Ovary (tissue), 9 donors: Measurements from ENCODE around the gene UQCR11. TPM values are rescaled to one million over a fixed set of nuclear protein-coding genes. Genes with fewer than 3 reads are reported as not detected.

Experiments used
- DNase-seq, 5 donors: peaks; one replicate each; pipeline ENCODE4 v3.0.0-alpha.2; 2019 to 2020
- H3K27ac ChIP-seq, 2 donors: fragments of 200-600 bp; one replicate each; pipeline versions ENCODE4 v1.5.1 to v1.8.0; 2019 to 2022
- H3K27me3 ChIP-seq: fragments of 200-600 bp; one replicate; pipeline ENCODE4 v1.8.0; 2022
- H3K36me3 ChIP-seq: fragments of 200-600 bp; sonication (generic); one replicate; pipeline ENCODE4 v1.5.1; 2019
- H3K4me1 ChIP-seq: one replicate; pipeline ENCODE4 v1.8.1; 2013; ENCODE audit warnings: mild to moderate bottlenecking, moderate library complexity; ENCODE audit not compliant: insufficient read depth
- H3K4me3 ChIP-seq: fragments of 200-600 bp; sonication (generic); one replicate; pipeline ENCODE4 v1.5.1; 2017
- H3K9me3 ChIP-seq, 2 donors: fragments of 200-600 bp in 1 of 2; sonication (generic) in 1 of 2; one replicate each; pipeline versions ENCODE4 v1.5.1 to v1.8.1; 2013 to 2019; ENCODE audit warnings: mild to moderate bottlenecking in 1 of 2, moderate library complexity in 1 of 2
- EP300 ChIP-seq: sonication (generic); formaldehyde crosslinking; IDR thresholded peaks from one replicate; pipeline ENCODE4 v1.6.1; 2017; ENCODE audit warnings: antibody characterized with exemption
- POLR2A ChIP-seq: fragments of 450-650 bp; IDR thresholded peaks from one replicate; pipeline ENCODE4 v1.6.1; 2017; ENCODE audit warnings: antibody characterized with exemption, mild to moderate bottlenecking, moderate library complexity
- WGBS, 3 donors: extraction: QIAGEN DNeasy Blood & Tissue Kit in 1 of 3; methylation state at CpG; one replicate each; pipeline versions ENCODE4 v1.1.5 to v1.1.7; 2013 to 2017; 5-methylcytosine and 5-hydroxymethylcytosine counted together
- intact Hi-C, 4 donors: fragments of 100-400 bp; cut with DNase I; formaldehyde crosslinking; loops; one replicate each; pipeline versions ENCODE4 v1.11.0 to v1.15.1; 2022 to 2023
- polyA plus RNA-seq, 2 donors: library from polyadenylated mRNA; stranded (reverse); fragments of 200-250 nt in 1 of 2; fragments of 350-450 nt in 1 of 2; fragmentation: Illumina TruSeq in 1 of 2; extraction: RNeasy Lipid Tissue Mini Kit (QIAGEN cat#74804) in 1 of 2; gene quantifications; one replicate each; pipeline ENCODE4 v1.2.3, GENCODE V29; 2013 to 2014
- total RNA-seq, 7 donors: library from RNA; depleted of rRNA in 2 of 7; stranded (reverse); fragments of >200 nt in 2 of 7; fragmentation: NEBNext Ultra II Directional in 3 of 7; extraction: Animal tissue kit (Norgen Biotek cat#: 25700) in 3 of 7; gene quantifications; one replicate each; pipeline versions ENCODE4 v1.1.0 to v1.2.4, GENCODE V29; 2016 to 2023
- TF ChIP-seq, protein P1 (sequence below), 3 donors: fragments of 450-650 bp in 2 of 3; fragments of 200-600 bp in 1 of 3; IDR thresholded peaks; one replicate each; pipeline versions ENCODE4 v1.5.1 to v1.8.0; 2016 to 2022; ENCODE audit warnings: antibody characterized with exemption in 3 of 3, mild to moderate bottlenecking in 1 of 3
- donor health status: DM: no; HTN: no; CAD: no; lungs with moderate emphysema.
- donor health status: DM: no; HTN: no; CAD: no.
- donor health status: Bipolar disorder and iron deficiency.
- donor health status: DM: yes; HTN: yes; CAD: no.
- donor health status: DM: no; HTN: no; CAD: no.
- donor health status: DM: yes; HTN: yes; CAD: no.

UQCR11 gene
- total and polyA plus RNA-seq, 9 donors, result 39.5 to 132 (median 92.9) TPM

DNA sequence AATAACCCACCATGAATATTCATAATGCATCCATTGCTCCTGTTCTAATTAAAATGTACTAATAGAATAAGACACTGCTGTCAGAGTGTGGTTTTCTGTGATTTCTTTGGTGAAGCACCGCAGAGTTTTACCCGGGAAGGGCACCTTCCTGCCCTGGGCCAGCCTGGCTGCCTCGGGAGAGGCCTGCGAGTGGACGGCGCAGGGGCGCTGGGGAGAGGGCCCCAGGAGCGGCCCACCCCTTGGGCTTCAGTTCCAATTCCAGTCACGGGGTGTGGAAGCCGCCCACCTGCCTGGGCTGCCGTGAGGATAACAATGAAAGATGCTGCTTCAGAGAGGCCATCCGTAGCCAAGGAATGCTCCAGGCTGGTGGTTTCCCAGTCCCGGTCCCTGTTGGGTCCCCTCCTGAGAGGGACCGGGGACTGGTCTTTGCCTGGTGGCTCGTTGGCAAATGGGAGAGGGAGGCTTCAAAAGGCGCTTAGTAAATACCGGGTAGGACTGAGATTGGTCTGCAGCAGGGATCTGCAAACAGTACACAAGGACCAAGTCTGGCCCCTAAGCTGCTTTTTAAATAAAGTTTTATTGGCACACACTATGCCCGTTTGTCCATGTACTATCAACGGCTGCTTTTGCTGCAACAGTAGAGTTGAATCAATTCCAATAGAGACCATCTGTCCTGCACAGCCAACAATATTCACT is 29.1 kb upstream of the UQCR11 start:
- H3K36me3 ChIP-seq, result no peaks in the 10 kb centered on the region
- H3K4me1 ChIP-seq, result no peaks in the 10 kb centered on the region
- DNase-seq, result no peak
- H3K4me3 ChIP-seq, result no peak overlapping the region
- H3K27me3 ChIP-seq, result no peaks in the 10 kb centered on the region
- no peaks in the 10 kb centered on the region for H3K9me3 ChIP-seq
- 83 to 88% (median 85%) methylated on average over 19 of the region's 19 CpGs for WGBS, 3 donors
- no peak overlapping the region for H3K27ac ChIP-seq
- TF ChIP-seq, protein P1, sequence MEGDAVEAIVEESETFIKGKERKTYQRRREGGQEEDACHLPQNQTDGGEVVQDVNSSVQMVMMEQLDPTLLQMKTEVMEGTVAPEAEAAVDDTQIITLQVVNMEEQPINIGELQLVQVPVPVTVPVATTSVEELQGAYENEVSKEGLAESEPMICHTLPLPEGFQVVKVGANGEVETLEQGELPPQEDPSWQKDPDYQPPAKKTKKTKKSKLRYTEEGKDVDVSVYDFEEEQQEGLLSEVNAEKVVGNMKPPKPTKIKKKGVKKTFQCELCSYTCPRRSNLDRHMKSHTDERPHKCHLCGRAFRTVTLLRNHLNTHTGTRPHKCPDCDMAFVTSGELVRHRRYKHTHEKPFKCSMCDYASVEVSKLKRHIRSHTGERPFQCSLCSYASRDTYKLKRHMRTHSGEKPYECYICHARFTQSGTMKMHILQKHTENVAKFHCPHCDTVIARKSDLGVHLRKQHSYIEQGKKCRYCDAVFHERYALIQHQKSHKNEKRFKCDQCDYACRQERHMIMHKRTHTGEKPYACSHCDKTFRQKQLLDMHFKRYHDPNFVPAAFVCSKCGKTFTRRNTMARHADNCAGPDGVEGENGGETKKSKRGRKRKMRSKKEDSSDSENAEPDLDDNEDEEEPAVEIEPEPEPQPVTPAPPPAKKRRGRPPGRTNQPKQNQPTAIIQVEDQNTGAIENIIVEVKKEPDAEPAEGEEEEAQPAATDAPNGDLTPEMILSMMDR (IDR thresholded peaks at IDR 0.05), result no peak
- TF ChIP-seq POLR2A (no peak), EP300 (no peak)
- intact Hi-C loops, result no loop called here

DNA sequence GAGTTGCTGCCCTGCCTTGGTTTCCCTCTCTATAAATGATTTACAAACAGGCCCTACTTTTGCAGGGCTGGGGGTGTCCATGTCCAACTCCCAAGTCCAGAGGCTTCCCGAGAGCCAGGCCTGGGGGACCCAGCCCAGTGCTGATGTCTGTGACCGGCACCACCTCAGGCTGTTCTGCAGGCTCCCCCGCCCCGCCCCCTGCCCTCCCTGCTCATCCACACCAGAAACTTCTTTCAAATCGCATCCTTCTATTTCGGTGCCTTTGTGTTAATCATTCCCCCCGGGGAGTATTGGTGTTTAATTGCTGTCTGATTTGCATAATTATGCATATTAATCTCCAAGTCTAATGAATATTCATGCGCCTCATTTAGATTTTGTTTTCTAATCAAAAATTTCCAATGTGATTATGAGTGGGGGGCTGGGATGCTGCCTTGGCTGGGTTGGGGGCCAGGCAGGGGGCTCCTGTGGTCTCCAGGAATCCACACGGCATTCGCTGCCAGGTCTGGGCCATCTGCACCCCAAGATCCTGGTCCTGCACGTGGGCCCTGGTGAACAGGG is 28.1 kb upstream of the UQCR11 start:
- Histone ChIP-seq H3K27ac (no peak overlapping the region), H3K9me3 (no peaks in the 10 kb centered on the region), H3K4me1 (no peaks in the 10 kb centered on the region), H3K4me3 (no peak overlapping the region), H3K27me3 (no peaks in the 10 kb centered on the region), H3K36me3 (no peaks in the 10 kb centered on the region)
- no peak for DNase-seq
- WGBS, 3 donors, result 87 to 90% (median 88%) methylated on average over 11 of the region's 11 CpGs
- TF ChIP-seq EP300, result no peak
- TF ChIP-seq POLR2A, result no peak
- TF ChIP-seq, protein P1 (IDR thresholded peaks at IDR 0.05), result no peak
- intact Hi-C loops, result no loop called here

DNA sequence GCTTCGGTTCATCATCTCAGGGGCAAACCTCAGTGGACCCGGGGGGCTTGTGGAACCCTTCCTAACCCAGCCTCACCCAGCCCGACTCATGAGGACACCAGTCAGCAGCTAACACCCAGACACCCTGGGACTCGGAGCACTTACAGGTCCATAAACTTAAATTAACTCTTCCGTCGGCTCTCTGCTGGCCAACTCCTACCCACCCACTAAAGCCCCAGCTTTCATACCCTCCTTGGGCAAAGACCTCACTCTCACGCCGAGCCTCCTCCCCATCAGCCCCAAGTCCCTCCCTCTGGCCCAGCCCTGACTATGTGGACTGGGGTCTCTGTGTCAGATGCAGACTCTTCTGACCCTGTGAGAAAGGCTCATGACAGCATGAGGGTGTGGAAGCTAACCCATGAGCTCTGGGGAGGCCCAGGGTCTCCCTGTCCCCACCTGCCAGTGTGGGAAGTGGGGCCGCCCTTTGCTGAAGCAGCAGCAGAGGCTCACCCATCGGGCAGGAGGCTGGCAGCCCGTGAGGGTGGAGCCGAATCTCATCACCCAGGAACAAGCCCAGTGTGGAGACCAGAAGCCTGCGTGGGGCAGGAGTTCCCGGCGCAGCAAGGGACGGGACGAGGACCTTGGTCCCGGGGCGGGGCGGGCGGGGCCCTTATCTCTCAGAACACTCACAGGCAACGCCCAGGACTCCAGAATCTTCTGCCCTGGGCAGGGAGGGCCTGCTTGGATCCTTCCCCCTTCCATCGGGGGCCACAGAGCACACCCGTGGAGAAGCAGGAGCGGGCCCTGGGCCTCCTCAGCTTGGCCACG is 27.4 kb upstream of the UQCR11 start:
- TF ChIP-seq, protein P1 (IDR thresholded peaks at IDR 0.05), result no peak
- TF ChIP-seq EP300 (no peak), POLR2A (no peak)
- intact Hi-C loops, result no loop called here
- H3K4me1 ChIP-seq, result no peaks in the 10 kb centered on the region
- 91 to 94% (median 92%) methylated on average over 25 to 26 of the region's 26 CpGs for WGBS, 3 donors
- H3K36me3 ChIP-seq, result no peaks in the 10 kb centered on the region
- H3K27ac ChIP-seq, result no peak overlapping the region
- H3K9me3 ChIP-seq, result no peaks in the 10 kb centered on the region
- H3K4me3 ChIP-seq, result no peak overlapping the region
- no peaks in the 10 kb centered on the region for H3K27me3 ChIP-seq
- DNase-seq, result no peak

DNA sequence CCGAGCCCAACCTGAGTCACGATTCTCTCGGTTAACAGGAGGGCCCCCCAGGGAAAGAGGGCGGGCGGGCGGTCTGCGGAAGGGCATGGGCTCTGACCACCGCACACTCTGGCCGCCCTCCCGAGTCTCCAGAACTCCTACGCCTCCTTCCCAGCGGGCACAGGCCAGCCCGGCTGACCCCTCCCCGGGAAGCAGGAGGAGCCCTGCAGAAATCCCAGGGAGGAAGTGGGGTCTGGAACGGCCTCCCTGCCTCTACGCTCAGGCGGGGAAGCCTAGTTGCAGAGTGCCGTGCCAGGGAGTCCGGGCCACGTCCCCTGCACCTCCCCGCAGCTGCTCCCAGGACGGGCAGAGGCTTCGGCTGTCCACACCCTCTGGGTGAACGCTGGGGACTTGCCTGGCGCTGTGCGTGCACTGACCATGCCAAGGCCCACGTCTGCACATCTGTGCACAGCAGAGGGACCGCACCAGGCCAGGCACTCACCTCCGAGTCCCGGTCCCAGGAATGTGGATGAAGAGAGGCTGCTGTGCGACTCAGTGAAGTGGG is 26.4 kb upstream of the UQCR11 start:
- no peak for DNase-seq
- H3K9me3 ChIP-seq, result no peaks in the 10 kb centered on the region
- no peaks in the 10 kb centered on the region for H3K27me3 ChIP-seq
- WGBS, 3 donors, result 83 to 87% (median 86%) methylated on average over 29 to 31 of the region's 31 CpGs
- H3K36me3 ChIP-seq, result no peaks in the 10 kb centered on the region
- intact Hi-C loops, result no loop called here
- H3K4me1 ChIP-seq, result no peaks in the 10 kb centered on the region
- H3K4me3 ChIP-seq, result no peak overlapping the region
- no peak for TF ChIP-seq EP300
- TF ChIP-seq POLR2A, result no peak
- TF ChIP-seq, protein P1 (IDR thresholded peaks at IDR 0.05), result no peak
- no peak overlapping the region for H3K27ac ChIP-seq
